ENCODE measurements around the gene HDGFL3. TPM values are rescaled to one million over a fixed set of nuclear protein-coding genes. Genes with fewer than 3 reads are reported as not detected.
"Not testable (repeated sequence)": the region's sequence is repeated elsewhere in the genome, so short reads cannot be mapped to it uniquely, and the experiment has no call there.

HDGFL3 gene
- total and polyA plus RNA-seq, 9 of the 15 experiments (the other 6 are each of a cell fraction or from before 2014, with no cell fraction given), result 6.7 to 42.0 (median 31.4) TPM

DNA sequence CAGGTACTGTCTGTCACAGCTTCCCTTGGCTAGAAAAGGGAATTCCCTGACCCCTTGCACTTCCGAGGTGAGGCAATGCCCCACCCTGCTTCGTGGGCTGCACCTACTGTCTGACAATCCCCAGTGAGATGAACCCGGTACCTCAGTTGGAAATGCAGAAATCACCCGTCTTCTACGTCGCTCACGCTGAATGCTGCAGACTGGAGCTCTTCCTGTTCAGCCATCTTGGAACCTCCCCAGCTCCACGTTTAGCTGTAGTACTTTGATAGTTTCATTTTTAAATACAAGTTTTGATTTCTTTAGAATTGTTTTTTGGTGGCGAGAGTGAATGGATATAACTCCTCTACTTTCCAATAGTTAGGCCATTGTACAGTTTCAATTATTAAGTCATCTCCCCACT lies 17.8 kb upstream of the HDGFL3 start:
- ATAC-seq, result no peak
- Histone ChIP-seq H3K4me1 (replicated peaks in 1 of 2; ENCODE audit: control insufficient read depth in 2 of 2, insufficient read depth in 2 of 2, low read length in 2 of 2) (no peaks in the 10 kb centered on the region), H3K36me3 (ENCODE audit: control insufficient read depth, insufficient read depth, low read length) (no peaks in the 10 kb centered on the region), H3K9me3 (replicated peaks; ENCODE audit: control insufficient read depth, insufficient read depth, low read depth, low read length) (peaks cover 2% of the 10 kb centered on the region), H3K79me2 (ENCODE audit: control insufficient read depth, insufficient read depth, low read length) (no peaks in the 10 kb centered on the region), H3K27me3 (ENCODE audit: control insufficient read depth in 2 of 2, insufficient read depth in 2 of 2, low read length in 2 of 2) (no peaks in the 10 kb centered on the region), H3K9ac (ENCODE audit: insufficient read depth in 1 of 2, low read depth in 2 of 2, low read length in 2 of 2) (no peak overlapping the region), H3K4me2 (ENCODE audit: insufficient read depth, low read length) (peak overlapping the region; percentile 60), H3K4me3 (no peak overlapping the region), H3K9me1 (ENCODE audit: control insufficient read depth, insufficient read depth, low read length) (no peaks in the 10 kb centered on the region), H4K20me1 (replicated peaks; ENCODE audit: control insufficient read depth, insufficient read depth, low read length) (no peaks in the 10 kb centered on the region), H3K27ac (ENCODE audit: extremely low read depth, low read depth, low read length) (no peak overlapping the region), H2AFZ (ENCODE audit: low read depth, low read length) (peak overlapping the region; percentile 64)
- DNase-seq (ENCODE audit: extremely low read depth in 1 of 4, low spot score in 3 of 4), result no peak
- 8% methylated on average over 9 of the region's 9 CpGs for WGBS (ENCODE audit: insufficient coverage, low coverage, missing lambda C conversion rate)
- in situ Hi-C loops (cut with MboI), result no loop called here
- TF ChIP-seq POLR2G (IDR thresholded peaks at IDR 0.05; ENCODE audit: low read depth, low read length) (no peak), YY1 (IDR thresholded peaks at IDR 0.05; ENCODE audit: borderline replicate concordance in 1 of 3, control insufficient read depth in 1 of 3, extremely low read depth in 1 of 3, insufficient read depth in 3 of 3, insufficient read length in 1 of 3, insufficient replicate concordance in 2 of 3, low read depth in 1 of 3, low read length in 2 of 3) (peak in 1 of 3 experiments; percentile 62)
- FAIRE-seq, result no peak
- ChIA-PET POLR2A (interaction anchor here (0.5 kb wide), 1 partner anchor 19 kb away, joined by 4 read pairs; no protein-coding TSS in a partner anchor), CTCF (ENCODE audit: low intra/inter-chr PET ratio) (interaction anchor here (0.7 kb wide), 1 partner anchor 223 kb away, joined by 3 read pairs; no protein-coding TSS in a partner anchor)
- no TSS peak for BruUV-seq (replicated peaks)
- intact Hi-C loops (cut with micrococcal nuclease), result no loop called here

DNA sequence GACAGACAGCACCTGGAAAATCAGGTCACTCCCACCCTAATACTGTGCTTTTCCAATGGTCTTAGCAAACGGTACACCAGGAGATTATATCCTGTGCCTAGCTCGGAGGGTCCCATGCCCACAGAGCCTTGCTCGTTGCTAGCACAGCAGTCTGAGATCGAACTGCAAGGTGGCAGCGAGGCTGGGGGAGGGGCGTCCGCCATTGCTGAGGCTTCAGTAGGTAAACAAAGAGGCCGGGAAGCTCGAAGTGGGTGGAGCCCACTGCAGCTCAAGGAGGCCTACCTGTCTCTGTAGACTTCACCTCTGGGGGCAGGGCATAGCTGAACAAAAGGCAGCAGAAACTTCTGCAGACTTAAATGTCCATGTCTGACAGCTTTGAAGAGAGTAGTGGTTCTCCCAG lies 14.2 kb upstream of the HDGFL3 start:
- ATAC-seq; FAIRE-seq; H3K36me3 ChIP-seq (ENCODE audit: control insufficient read depth, insufficient read depth, low read length); DNase-seq (ENCODE audit: extremely low read depth in 1 of 4, low spot score in 3 of 4); H3K27ac ChIP-seq (ENCODE audit: extremely low read depth, low read depth, low read length); intact Hi-C loops (cut with micrococcal nuclease); H3K9me1 ChIP-seq (ENCODE audit: control insufficient read depth, insufficient read depth, low read length); CTCF ChIA-PET (ENCODE audit: low intra/inter-chr PET ratio); BruUV-seq (replicated peaks); H3K4me1 ChIP-seq (replicated peaks in 1 of 2; ENCODE audit: control insufficient read depth in 2 of 2, insufficient read depth in 2 of 2, low read length in 2 of 2); in situ Hi-C loops (cut with MboI); H3K9me3 ChIP-seq (replicated peaks; ENCODE audit: control insufficient read depth, insufficient read depth, low read depth, low read length); POLR2A ChIA-PET; H3K4me3 ChIP-seq; H3K9ac ChIP-seq (ENCODE audit: insufficient read depth in 1 of 2, low read depth in 2 of 2, low read length in 2 of 2); H3K79me2 ChIP-seq (ENCODE audit: control insufficient read depth, insufficient read depth, low read length); H3K27me3 ChIP-seq (ENCODE audit: control insufficient read depth in 2 of 2, insufficient read depth in 2 of 2, low read length in 2 of 2); H4K20me1 ChIP-seq (replicated peaks; ENCODE audit: control insufficient read depth, insufficient read depth, low read length): not testable (repeated sequence)
- TF ChIP-seq, protein P1, sequence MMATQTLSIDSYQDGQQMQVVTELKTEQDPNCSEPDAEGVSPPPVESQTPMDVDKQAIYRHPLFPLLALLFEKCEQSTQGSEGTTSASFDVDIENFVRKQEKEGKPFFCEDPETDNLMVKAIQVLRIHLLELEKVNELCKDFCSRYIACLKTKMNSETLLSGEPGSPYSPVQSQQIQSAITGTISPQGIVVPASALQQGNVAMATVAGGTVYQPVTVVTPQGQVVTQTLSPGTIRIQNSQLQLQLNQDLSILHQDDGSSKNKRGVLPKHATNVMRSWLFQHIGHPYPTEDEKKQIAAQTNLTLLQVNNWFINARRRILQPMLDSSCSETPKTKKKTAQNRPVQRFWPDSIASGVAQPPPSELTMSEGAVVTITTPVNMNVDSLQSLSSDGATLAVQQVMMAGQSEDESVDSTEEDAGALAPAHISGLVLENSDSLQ (IDR thresholded peaks at IDR 0.05), result peak; percentile 10; the same call in 1 of the 2 replicates
- TF ChIP-seq YY1 (IDR thresholded peaks at IDR 0.05; ENCODE audit: borderline replicate concordance in 1 of 3, control insufficient read depth in 1 of 3, extremely low read depth in 1 of 3, insufficient read depth in 3 of 3, insufficient read length in 1 of 3, insufficient replicate concordance in 2 of 3, low read depth in 1 of 3, low read length in 2 of 3), result peak in 2 of 3 experiments; percentile 28 to 55
- Histone ChIP-seq H2AFZ (ENCODE audit: low read depth, low read length) (peak overlapping the region; percentile 70), H3K4me2 (ENCODE audit: insufficient read depth, low read length) (peak overlapping the region; percentile 18; the same call in 1 of the 2 replicates)
- 4% methylated on average over 6 of the region's 9 CpGs for WGBS (ENCODE audit: insufficient coverage, low coverage, missing lambda C conversion rate)
